NT2/D1 (cell line): ENCODE data around the gene CD4.

Source experiments
- YY1 ChIP-seq: IDR thresholded peaks from 2 replicates; pipeline ENCODE4 v1.6.1; 2011; ENCODE audit not compliant: insufficient read length, insufficient read depth
- ZNF274 ChIP-seq: IDR thresholded peaks from 2 replicates; pipeline ENCODE4 v1.6.1; 2011; ENCODE audit warnings: mild to moderate bottlenecking, low read depth, low read length

GRCh38 chr12:6834873-6835272 lies 45.5 kb downstream of the CD4 start:
- TF ChIP-seq ZNF274 (no peak), YY1 (no peak)
